Measurements from ENCODE around the gene SLC13A4. TPM values are rescaled to one million over a fixed set of nuclear protein-coding genes. Genes with fewer than 3 reads are reported as not detected.
A peak's percentile ranks its signal among the peaks of the same experiment; 100 is the strongest.

The SLC13A4 gene
- total and polyA plus RNA-seq, 2 of the 4 experiments (the other 2 are of a cell fraction): 0.10 TPM; not detected in 1

DNA sequence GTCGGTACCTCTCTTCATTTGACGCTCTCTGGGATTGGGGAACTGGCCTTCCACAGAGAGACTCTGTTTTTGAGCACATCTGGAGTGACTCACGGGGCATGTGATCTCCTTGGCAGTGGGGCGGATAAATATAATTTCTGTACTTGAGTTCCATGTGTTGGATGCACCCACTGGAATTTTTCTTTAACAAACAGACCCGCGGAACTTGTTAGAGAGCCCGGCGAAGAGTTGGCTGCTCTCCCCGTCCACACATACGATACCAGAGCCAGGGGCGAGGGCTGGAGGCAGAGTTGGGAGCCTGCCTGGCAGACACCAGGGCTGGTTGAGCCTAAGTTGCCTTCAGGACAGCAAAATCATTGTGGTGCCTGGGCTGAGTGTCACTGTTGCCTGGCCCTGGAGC lies 20.8 kb upstream of the SLC13A4 start, which contains the start of gene FAM180A:
Gene FAM180A (minus strand): TSS at position 44 of the 400 bp plus-strand sequence. CDS start 233 bp downstream, outside the sequence.
- Histone ChIP-seq H2BK5ac (ENCODE audit: low read depth, low read length, poor library complexity, severe bottlenecking) (peak within 1 kb of the TSS; percentile 85), H2AFZ (replicated peaks; ENCODE audit: low read length, poor library complexity) (peak within 1 kb of the TSS; percentile 94), H4K20me1 (ENCODE audit: insufficient read depth, low read length) (no peaks in the 10 kb centered on the region), H3K4ac (ENCODE audit: low read depth, low read length) (peak within 1 kb of the TSS; percentile 94), H3K79me1 (ENCODE audit: low read depth in 1 of 2, low read length in 2 of 2) (peaks cover 0 to 9% of the 10 kb centered on the region in 2 experiments; a peak in 1 of 4 replicates), H2AK5ac (ENCODE audit: low read depth, low read length) (peak within 1 kb of the TSS; percentile 92), H3K4me1 (ENCODE audit: control insufficient read depth, insufficient read depth, low read length) (peaks cover 24% of the 10 kb centered on the region), H3K9ac (ENCODE audit: low read depth, low read length) (peak within 1 kb of the TSS; percentile 31; the same call in 1 of the 2 replicates), H2AK9ac (replicated peaks; ENCODE audit: low read depth, low read length, poor library complexity) (peak within 1 kb of the TSS; percentile 74), H3K27ac (ENCODE audit: insufficient read depth, low read length) (peak within 1 kb of the TSS; percentile 90), H3K36me3 (ENCODE audit: control insufficient read depth, insufficient read depth, low read length) (no peaks in the 10 kb centered on the region), H2BK15ac (ENCODE audit: low read depth, low read length) (peak within 1 kb of the TSS; percentile 95; the same call in 2 of the 3 replicates), H2BK20ac (ENCODE audit: low read depth, low read length) (peak within 1 kb of the TSS; percentile 93), H3K9me3 (ENCODE audit: control insufficient read depth, insufficient read depth, low read length) (no peaks in the 10 kb centered on the region), H3K4me3 (ENCODE audit: insufficient read depth, low read depth, low read length) (no peak within 1 kb of the TSS), H4K8ac (ENCODE audit: low read depth in 2 of 2, low read length in 2 of 2) (peak within 1 kb of the TSS; percentile 88 to 89), H3K9me1 (ENCODE audit: insufficient read depth, low read length) (peaks cover 25% of the 10 kb centered on the region), H2BK120ac (ENCODE audit: low read depth, low read length) (peak within 1 kb of the TSS; percentile 91), H4K5ac (ENCODE audit: low read depth, low read length) (peak within 1 kb of the TSS; percentile 86), H3K18ac (ENCODE audit: low read depth, low read length) (peak within 1 kb of the TSS; percentile 82), H3K23ac (ENCODE audit: low read depth, low read length) (peak within 1 kb of the TSS; percentile 83), H3K14ac (replicated peaks; ENCODE audit: low read depth, low read length) (peak within 1 kb of the TSS; percentile 87), H3K4me2 (ENCODE audit: low read depth, low read length) (peak within 1 kb of the TSS; percentile 34), H3K56ac (ENCODE audit: extremely low read depth, insufficient read depth, low read length) (peak within 1 kb of the TSS; percentile 11; the same call in 1 of the 2 replicates), H3K27me3 (ENCODE audit: control insufficient read depth, insufficient read depth, low read length) (no peaks in the 10 kb centered on the region), H4K91ac (ENCODE audit: insufficient read depth, low read depth, low read length) (peak within 1 kb of the TSS; percentile 79)
- ChIA-PET POLR2A (ENCODE audit: unreplicated experiment) (no interaction called here), CTCF (no interaction called here)
- in situ Hi-C loops (cut with MboI; ENCODE audit: low sequenced_read_pairs): no loop called here
- BruUV-seq (replicated peaks): no TSS peak
- peak; percentile 38 for ATAC-seq (ENCODE audit: low read depth)
- no peak for TF ChIP-seq RCOR1 (IDR thresholded peaks at IDR 0.05; ENCODE audit: insufficient replicate concordance, low read length)
- TF ChIP-seq FOS (IDR thresholded peaks at IDR 0.05; ENCODE audit: low read depth, low read length): 0 out of 2 replicates have a peak, but pooled peaks have one; percentile 34
- peak; percentile 28; the same call in 1 of the 2 replicates for TF ChIP-seq BHLHE40 (IDR thresholded peaks at IDR 0.05; ENCODE audit: low read depth, low read length)
- TF ChIP-seq, protein P1, sequence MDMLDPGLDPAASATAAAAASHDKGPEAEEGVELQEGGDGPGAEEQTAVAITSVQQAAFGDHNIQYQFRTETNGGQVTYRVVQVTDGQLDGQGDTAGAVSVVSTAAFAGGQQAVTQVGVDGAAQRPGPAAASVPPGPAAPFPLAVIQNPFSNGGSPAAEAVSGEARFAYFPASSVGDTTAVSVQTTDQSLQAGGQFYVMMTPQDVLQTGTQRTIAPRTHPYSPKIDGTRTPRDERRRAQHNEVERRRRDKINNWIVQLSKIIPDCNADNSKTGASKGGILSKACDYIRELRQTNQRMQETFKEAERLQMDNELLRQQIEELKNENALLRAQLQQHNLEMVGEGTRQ (IDR thresholded peaks at IDR 0.05; ENCODE audit: low read depth, low read length): peak; percentile 84
- dilution Hi-C loops (cut with HindIII; ENCODE audit: low sequenced_read_pairs, unreplicated experiment): no loop called here
- WGBS, 2 experiments (ENCODE audit: extremely low coverage in 2 of 2, insufficient read length in 1 of 2): no CpG with 5 or more reads among the region's 11 CpGs
- intact Hi-C loops (cut with micrococcal nuclease): no loop called here
- peak; percentile 85 for DNase-seq

All from IMR-90 (cell line).